GM18511 (cell line): ENCODE data around the gene COL2A1.

Source experiments
- ATAC-seq: cut with Tn5 transposase; IDR thresholded peaks from one replicate; pipeline ENCODE4 v1.9.1; 2021; ENCODE audit warnings: mild to moderate bottlenecking, moderate library complexity; ENCODE audit not compliant: unreplicated experiment

The COL2A1 gene

GRCh38 chr12:48004053-48004941, at the start of gene COL2A1:
Gene COL2A1, minus strand, starts transcription at chr12:48004476. Its CDS starts 155 bp downstream, at chr12:48004321.
- no peak for ATAC-seq

- ATAC-seq: no peak
These were observed 49.6 kb upstream of the COL2A1 start for GRCh38 chr12:48053883-48054282.

GRCh38 chr12:48053122-48053521, 48.8 kb upstream of the COL2A1 start:
- ATAC-seq: no peak

- no peak for ATAC-seq
These were observed 47.4 kb upstream of the COL2A1 start for GRCh38 chr12:48051681-48052080.

- no peak for ATAC-seq
These were observed 45.9 kb upstream of the COL2A1 start for GRCh38 chr12:48050174-48050573.

- ATAC-seq: no peak
These were observed 41.8 kb upstream of the COL2A1 start for GRCh38 chr12:48045965-48046518.

- ATAC-seq: no peak
These were observed 41.0 kb upstream of the COL2A1 start for GRCh38 chr12:48045061-48045846.

GRCh38 chr12:48044396-48044795, 40.1 kb upstream of the COL2A1 start:
- no peak for ATAC-seq

- no peak for ATAC-seq
These were observed 39.5 kb upstream of the COL2A1 start for GRCh38 chr12:48043771-48044170.

- no peak for ATAC-seq
These were observed 37.5 kb upstream of the COL2A1 start for GRCh38 chr12:48041591-48042423.

GRCh38 chr12:48040354-48040753, 36.1 kb upstream of the COL2A1 start:
- ATAC-seq: no peak

- no peak for ATAC-seq
These were observed 34.9 kb upstream of the COL2A1 start for GRCh38 chr12:48039151-48039550.

- no peak for ATAC-seq
These were observed 33.8 kb upstream of the COL2A1 start for GRCh38 chr12:48038085-48038484.

- ATAC-seq: no peak
These were observed 33.1 kb upstream of the COL2A1 start for GRCh38 chr12:48037267-48037915.

GRCh38 chr12:48036818-48037217, 32.5 kb upstream of the COL2A1 start:
- no peak for ATAC-seq

- ATAC-seq: no peak
These were observed 30.8 kb upstream of the COL2A1 start for GRCh38 chr12:48034835-48035805.

- ATAC-seq: no peak
These were observed 29.2 kb upstream of the COL2A1 start for GRCh38 chr12:48033451-48033850.

- ATAC-seq: no peak
These were observed 28.3 kb upstream of the COL2A1 start for GRCh38 chr12:48032597-48032996.
